HEK293 (cell line): ENCODE results near the gene POTEB3.
"Not testable (repeated sequence)": the region's sequence is repeated elsewhere in the genome, so short reads cannot be mapped to it uniquely, and the experiment has no call there.

ENCODE experiments used
- CTCF ChIP-seq: fragments of 450-650 bp; formaldehyde crosslinking; IDR thresholded peaks from 2 replicates; pipeline ENCODE4 v1.5.1; 2016; ENCODE audit warnings: missing biosample characterization, missing genetic modification characterization
- REST ChIP-seq: fragments of 450-650 bp; formaldehyde crosslinking; IDR thresholded peaks from 2 replicates; pipeline ENCODE4 v1.5.1; 2016; ENCODE audit warnings: missing biosample characterization, missing genetic modification characterization
- SALL2 ChIP-seq: fragments of 450-650 bp; formaldehyde crosslinking; IDR thresholded peaks from 2 replicates; pipeline ENCODE4 v1.5.0; 2017; ENCODE audit warnings: missing biosample characterization, mild to moderate bottlenecking, missing genetic modification characterization, borderline replicate concordance
- TCF7L2 ChIP-seq: IDR thresholded peaks from 2 replicates; pipeline ENCODE4 v1.6.1; 2011; ENCODE audit warnings: low read depth, mild to moderate bottlenecking, inconsistent platforms, low read length, moderate library complexity, borderline replicate concordance
- ZBTB1 ChIP-seq: fragments of 450-650 bp; formaldehyde crosslinking; IDR thresholded peaks from 2 replicates; pipeline ENCODE4 v1.5.1; 2016; ENCODE audit warnings: missing biosample characterization, missing genetic modification characterization
- ZBTB7A ChIP-seq: fragments of 450-650 bp; formaldehyde crosslinking; IDR thresholded peaks from 2 replicates; pipeline ENCODE4 v1.5.1; 2016; ENCODE audit warnings: low read depth, missing biosample characterization, missing genetic modification characterization
- ZFP37 ChIP-seq: fragments of 450-650 bp; formaldehyde crosslinking; IDR thresholded peaks from 2 replicates; pipeline ENCODE4 v1.5.1; 2016; ENCODE audit warnings: missing biosample characterization, missing genetic modification characterization
- ZNF138 ChIP-seq: fragments of 450-650 bp; formaldehyde crosslinking; IDR thresholded peaks from 2 replicates; pipeline ENCODE4 v1.5.1; 2016; ENCODE audit warnings: missing biosample characterization, missing genetic modification characterization, borderline replicate concordance
- ZNF211 ChIP-seq: fragments of 450-650 bp; formaldehyde crosslinking; IDR thresholded peaks from 2 replicates; pipeline ENCODE4 v1.5.1; 2016; ENCODE audit warnings: low read depth, missing biosample characterization, missing genetic modification characterization
- ZNF266 ChIP-seq: fragments of 450-650 bp; formaldehyde crosslinking; IDR thresholded peaks from 2 replicates; pipeline ENCODE4 v1.5.1; 2016; ENCODE audit warnings: missing biosample characterization, missing genetic modification characterization, low read depth
- ZNF302 ChIP-seq: fragments of 450-650 bp; formaldehyde crosslinking; IDR thresholded peaks from 2 replicates; pipeline ENCODE4 v1.5.1; 2016; ENCODE audit warnings: missing biosample characterization, missing genetic modification characterization, low read depth
- ZNF561 ChIP-seq: fragments of 450-650 bp; IDR thresholded peaks from 2 replicates; pipeline ENCODE4 v1.5.1; 2018; ENCODE audit warnings: missing biosample characterization, missing genetic modification characterization, borderline replicate concordance
- ZSCAN30 ChIP-seq: fragments of 450-650 bp; IDR thresholded peaks from 2 replicates; pipeline ENCODE4 v1.5.1; 2018; ENCODE audit warnings: missing biosample characterization, mild to moderate bottlenecking, missing genetic modification characterization, moderate library complexity

- TF ChIP-seq SALL2 (tag by site-specific recombination); ZFP37 (tag by site-specific recombination); ZSCAN30; CTCF (tag by site-specific recombination); ZBTB7A (tag by site-specific recombination); ZBTB1 (tag by site-specific recombination); ZNF266 (tag by site-specific recombination); TCF7L2; ZNF211 (tag by site-specific recombination); ZNF138 (tag by site-specific recombination); ZNF561 (tag by site-specific recombination); ZNF302 (tag by site-specific recombination); REST: not testable (repeated sequence)
Observed at GRCh38 chr15:21383866-21384485, 56.3 kb downstream of the POTEB3 start.
